KBM-7 (cell line): ENCODE results near the gene MAPKBP1.
A peak's percentile ranks its signal among the peaks of the same experiment; 100 is the strongest.

ENCODE experiments used
- DNase-seq: peaks from one replicate; pipeline ENCODE4 v3.0.0-alpha.2; 2015
- in situ Hi-C: fragments of 300-500 bp; cut with MboI; formaldehyde crosslinking; loops from 2 replicates; pipeline ENCODE4 v1.14.3; 2020; ENCODE audit warnings: low sequenced_read_pairs, low pct_unique_long_range_greater_than_20kb, mixed read lengths

Gene MAPKBP1

GRCh38 chr15:41804916-41805666, 30.8 kb downstream of the MAPKBP1 start:
- in situ Hi-C loops = no loop called here
- DNase-seq = no peak

GRCh38 chr15:41805711-41806110, 31.4 kb downstream of the MAPKBP1 start:
- in situ Hi-C loops = no loop called here
- DNase-seq = no peak

- in situ Hi-C loops = no loop called here
- no peak for DNase-seq
Measured at GRCh38 chr15:41806291-41807181, 32.3 kb downstream of the MAPKBP1 start.

GRCh38 chr15:41809121-41809520, 34.8 kb downstream of the MAPKBP1 start:
- DNase-seq = no peak
- in situ Hi-C loops = no loop called here

DNA sequence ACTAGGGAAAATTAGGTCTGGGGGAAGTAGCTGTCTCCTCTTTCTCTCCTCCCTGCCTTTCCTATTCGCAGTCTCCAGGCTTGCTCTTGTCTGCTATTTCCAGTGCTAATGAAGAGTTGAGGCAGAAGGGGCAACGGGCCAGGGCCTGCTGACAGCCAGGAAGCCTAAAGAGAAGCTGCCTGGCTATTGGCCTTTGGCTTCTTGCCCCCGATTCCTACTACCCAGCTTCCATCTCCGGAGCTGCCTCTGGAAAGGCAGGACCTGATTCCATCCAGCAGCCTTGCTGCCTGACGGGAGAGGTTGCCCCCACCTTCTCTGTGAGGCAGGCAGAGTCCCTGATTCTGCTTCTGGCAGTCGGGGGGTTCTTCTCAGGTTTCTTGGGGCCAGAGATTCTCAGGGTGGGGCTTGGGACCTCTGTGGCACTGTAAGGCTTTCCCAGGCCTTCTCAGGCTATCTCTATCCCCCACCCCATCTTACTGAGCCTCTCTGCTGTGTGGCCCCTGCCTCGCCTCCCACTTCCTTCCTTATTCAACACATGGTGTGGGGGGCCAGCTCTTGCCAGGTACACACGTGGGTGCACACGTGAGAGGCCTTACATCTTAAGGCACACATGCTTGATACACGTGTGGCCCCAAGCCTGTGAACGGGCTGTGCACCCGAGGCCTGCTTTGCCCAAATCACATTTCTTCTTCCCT, 35.4 kb downstream of the MAPKBP1 start:
- in situ Hi-C loops = no loop called here
- peak; percentile 82 for DNase-seq

DNA sequence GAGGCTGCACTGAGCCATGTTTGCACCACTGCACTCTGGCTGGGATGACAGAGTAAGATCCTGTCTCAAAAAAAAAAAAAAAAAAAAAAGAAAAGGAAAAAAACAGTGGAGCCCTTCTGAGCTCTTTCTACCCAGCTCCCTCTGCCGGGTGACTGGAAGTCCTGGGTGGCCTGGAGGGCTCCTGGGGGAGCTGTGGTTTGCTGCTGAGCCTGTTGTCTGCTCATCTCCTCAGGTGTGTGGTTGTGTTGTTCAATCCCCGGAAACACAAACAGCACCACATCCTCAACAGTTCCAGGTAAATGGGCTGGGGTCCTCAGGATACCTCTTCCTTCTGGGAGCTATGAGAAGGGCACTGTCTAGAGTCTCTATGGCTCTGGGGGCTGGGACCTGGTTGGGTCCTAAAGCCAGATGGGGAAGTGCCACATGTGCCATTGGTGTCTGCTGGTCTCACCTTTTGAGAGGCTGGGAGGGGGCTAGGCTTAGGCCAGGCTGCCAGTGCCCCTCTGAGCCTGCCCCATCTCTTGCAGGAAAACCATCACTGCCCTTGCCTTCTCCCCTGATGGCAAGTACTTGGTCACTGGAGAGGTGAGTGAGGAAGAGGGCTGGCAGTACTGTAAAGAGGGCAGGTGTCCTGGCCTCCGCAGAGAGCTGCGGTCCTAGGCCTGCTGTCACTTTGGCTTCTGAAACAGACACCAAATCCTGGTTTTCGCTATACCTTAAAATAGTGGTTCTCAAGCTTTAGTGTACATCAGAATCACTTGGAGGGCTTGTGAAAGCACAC, 36.6 kb downstream of the MAPKBP1 start:
- no peak for DNase-seq
- in situ Hi-C loops = no loop called here

- in situ Hi-C loops = no loop called here
- peak; percentile 89 for DNase-seq
Measured at GRCh38 chr15:41811432-41812195, 37.3 kb downstream of the MAPKBP1 start.

DNA sequence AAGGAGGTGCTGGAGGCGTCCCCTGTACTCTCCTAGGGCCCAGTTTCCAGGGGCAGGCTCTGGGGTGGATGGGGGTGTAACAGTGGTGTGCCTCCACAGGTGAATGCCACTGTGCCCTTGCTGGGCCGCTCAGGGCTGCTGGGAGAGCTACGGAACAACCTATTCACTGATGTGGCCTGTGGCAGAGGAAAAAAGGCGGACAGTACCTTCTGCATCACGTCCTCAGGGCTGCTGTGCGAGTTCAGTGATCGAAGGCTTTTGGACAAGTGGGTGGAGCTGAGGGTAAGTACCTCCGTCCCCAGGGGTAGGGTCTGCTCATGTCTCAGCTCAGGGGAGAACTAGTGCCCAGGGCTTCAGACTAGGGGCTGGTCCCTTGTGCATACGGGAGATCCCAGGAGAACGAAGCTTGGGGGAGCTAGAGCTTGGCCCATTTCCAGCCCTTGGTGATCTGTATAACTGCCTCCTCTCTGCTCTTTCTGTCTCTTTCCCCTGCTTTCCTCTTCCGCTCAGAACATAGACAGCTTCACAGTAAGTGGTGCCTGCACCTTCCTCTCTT, 38.6 kb downstream of the MAPKBP1 start:
- in situ Hi-C loops = no loop called here
- DNase-seq = no peak

DNA sequence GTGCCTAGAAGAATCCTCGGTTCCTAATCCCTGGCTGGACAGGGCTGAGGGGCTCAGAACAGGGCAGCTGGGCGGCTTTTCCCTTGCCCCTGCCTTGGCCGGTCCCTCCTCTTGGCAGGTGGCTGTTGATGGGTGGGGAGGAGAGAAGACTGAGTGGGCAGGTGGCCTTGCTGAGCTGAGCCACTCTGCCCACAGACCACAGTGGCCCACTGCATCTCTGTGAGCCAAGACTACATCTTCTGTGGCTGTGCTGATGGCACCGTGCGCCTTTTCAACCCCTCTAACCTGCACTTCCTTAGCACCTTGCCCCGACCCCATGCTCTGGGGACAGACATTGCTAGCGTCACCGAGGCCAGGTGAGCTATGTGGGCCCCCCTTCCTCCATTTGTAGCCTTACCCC, 39.1 kb downstream of the MAPKBP1 start:
- DNase-seq = no peak
- in situ Hi-C loops = no loop called here

GRCh38 chr15:41814534-41814933, 40.2 kb downstream of the MAPKBP1 start:
- DNase-seq = no peak
- in situ Hi-C loops = no loop called here

GRCh38 chr15:41816788-41817187, 42.5 kb downstream of the MAPKBP1 start:
- in situ Hi-C loops = no loop called here
- DNase-seq = no peak

DNA sequence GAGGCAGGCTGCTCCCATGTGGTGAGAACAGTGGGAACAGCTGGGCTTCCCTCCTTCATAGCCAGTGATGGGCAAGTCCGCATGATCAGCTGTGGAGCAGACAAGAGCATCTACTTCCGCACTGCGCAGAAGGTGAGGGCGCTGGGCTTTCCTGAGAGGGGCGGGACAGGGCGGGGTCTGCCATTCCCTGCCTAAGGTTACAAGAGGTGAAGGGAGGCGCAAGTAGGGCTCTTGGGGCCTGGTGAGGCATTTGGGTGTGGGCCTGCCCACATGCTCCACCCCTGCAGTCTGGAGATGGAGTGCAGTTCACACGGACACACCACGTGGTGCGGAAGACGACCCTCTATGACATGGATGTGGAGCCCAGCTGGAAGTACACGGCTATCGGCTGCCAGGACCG, 43.0 kb downstream of the MAPKBP1 start:
- in situ Hi-C loops = no loop called here
- no peak for DNase-seq

DNA sequence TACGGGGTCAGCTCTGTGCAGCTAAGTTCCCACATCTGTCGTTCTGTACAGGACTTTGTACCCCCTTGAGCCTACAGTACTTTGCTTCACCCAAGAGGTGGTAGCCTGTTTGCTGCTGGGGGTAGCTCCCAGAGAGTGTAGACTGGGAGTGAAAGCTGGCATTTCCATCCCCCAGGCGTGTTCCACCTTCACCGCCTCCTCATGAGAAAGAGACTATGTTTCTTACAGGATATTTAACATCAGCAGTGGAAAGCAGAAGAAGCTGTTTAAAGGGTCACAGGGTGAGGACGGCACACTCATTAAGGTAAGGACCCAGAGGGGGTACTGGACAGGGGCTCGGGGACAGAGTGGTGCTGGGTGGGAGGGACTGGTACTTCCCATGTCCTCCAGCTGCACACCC, 43.5 kb downstream of the MAPKBP1 start:
- DNase-seq = no peak
- in situ Hi-C loops = no loop called here

DNA sequence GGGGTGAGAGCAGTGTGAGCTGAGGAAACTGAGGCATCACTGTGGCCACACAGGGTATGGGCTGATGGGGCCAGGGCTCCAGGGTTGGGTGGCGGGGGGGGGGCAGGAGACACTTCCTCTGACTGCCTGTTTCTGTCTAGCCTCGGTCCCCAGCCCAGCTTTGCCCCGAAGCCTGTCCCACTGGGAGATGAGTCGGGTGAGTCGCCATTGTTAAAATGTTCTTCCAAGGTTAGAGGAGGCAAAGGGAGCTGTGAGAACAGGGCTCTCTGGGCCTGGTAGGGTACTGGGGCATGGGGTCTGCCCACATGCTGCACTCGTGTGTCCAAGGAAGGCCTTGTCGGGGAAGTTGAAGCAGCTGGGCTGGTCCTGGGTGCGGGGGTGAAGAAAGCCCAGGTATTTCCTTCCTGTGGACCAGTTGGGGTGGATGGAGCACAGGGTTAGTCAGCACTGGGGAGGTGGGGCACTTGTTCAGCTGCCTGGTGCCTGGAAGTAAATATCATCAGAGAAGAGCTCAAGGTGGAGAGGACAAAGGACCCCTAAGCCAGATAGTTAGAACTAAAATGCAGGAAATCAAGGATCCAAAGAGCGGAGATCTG, 45.3 kb downstream of the MAPKBP1 start:
- DNase-seq = no peak
- in situ Hi-C loops = no loop called here

- in situ Hi-C loops = no loop called here
- no peak for DNase-seq
Measured at GRCh38 chr15:41820791-41821423, 46.6 kb downstream of the MAPKBP1 start.

GRCh38 chr15:41821831-41822230, 47.5 kb downstream of the MAPKBP1 start:
- DNase-seq = no peak
- in situ Hi-C loops = no loop called here

- in situ Hi-C loops = no loop called here
- no peak for DNase-seq
Measured at GRCh38 chr15:41822471-41822870, 48.2 kb downstream of the MAPKBP1 start.
